CD14-positive monocyte (primary cell): ENCODE measurements around the gene JAML. TPM values are rescaled to one million over a fixed set of nuclear protein-coding genes. Genes with fewer than 3 reads are reported as not detected.

Source experiments
- DNase-seq, 3 donors: peaks; one replicate each; pipeline ENCODE4 v3.0.0-alpha.2; 2011 to 2022
- H2AFZ ChIP-seq: 2 replicates; pipeline ENCODE4 v1.6.0; 2012; ENCODE audit warnings: mild to moderate bottlenecking, low read depth, low read length, inconsistent platforms; ENCODE audit not compliant: insufficient read depth, poor library complexity, severe bottlenecking
- H3K27ac ChIP-seq, 2 donors: 1 replicate in 1 of 2; 2 replicates in 1 of 2; pipeline ENCODE4 v1.5.1; 2012 to 2013; ENCODE audit warnings: low read length in 2 of 2, control low read depth in 1 of 2, inconsistent platforms in 1 of 2, low read depth in 1 of 2, mild to moderate bottlenecking in 1 of 2
- H3K27me3 ChIP-seq, 2 donors: one replicate each; pipeline versions ENCODE4 v1.6.0 to v1.6.1; 2011 to 2013; ENCODE audit warnings: low read length in 2 of 2; ENCODE audit not compliant: control insufficient read depth in 2 of 2, insufficient read depth in 2 of 2
- H3K36me3 ChIP-seq, 2 donors: replicated peaks in 1 of 2; 1 replicate in 1 of 2; 2 replicates in 1 of 2; pipeline versions ENCODE4 v1.5.1 to v1.6.1; 2012 to 2013; ENCODE audit warnings: low read length in 2 of 2, control low read depth in 1 of 2, inconsistent platforms in 1 of 2, mild to moderate bottlenecking in 1 of 2; ENCODE audit not compliant: insufficient read depth in 2 of 2, control insufficient read depth in 1 of 2
- H3K4me1 ChIP-seq, 2 donors: 1 replicate in 1 of 2; 2 replicates in 1 of 2; pipeline versions ENCODE4 v1.5.1 to v1.6.1; 2012 to 2013; ENCODE audit warnings: low read length in 2 of 2, control low read depth in 1 of 2, inconsistent platforms in 1 of 2, mild to moderate bottlenecking in 1 of 2, moderate library complexity in 1 of 2; ENCODE audit not compliant: insufficient read depth in 2 of 2, control insufficient read depth in 1 of 2
- H3K4me2 ChIP-seq: replicated peaks from 2 replicates; pipeline ENCODE3; 2012; ENCODE audit warnings: low read length, moderate library complexity, mild to moderate bottlenecking; ENCODE audit not compliant: poor library complexity, severe bottlenecking; ENCODE audit errors: extremely low read depth
- H3K4me3 ChIP-seq, 3 experiments: fragments of 200-600 bp in 1 of 3; sonication (generic) in 1 of 3; replicated peaks in 1 of 3; 1 replicate in 2 of 3; 2 replicates in 1 of 3; pipeline ENCODE4 v1.5.1; 2011 to 2013; ENCODE audit warnings: low read length in 3 of 3, mild to moderate bottlenecking in 3 of 3, control low read depth in 2 of 3, low read depth in 2 of 3, inconsistent platforms in 1 of 3, moderate library complexity in 1 of 3
- H3K79me2 ChIP-seq: 2 replicates; pipeline ENCODE4 v1.6.0; 2012; ENCODE audit warnings: mild to moderate bottlenecking, control low read depth, inconsistent platforms, low read length, moderate library complexity; ENCODE audit not compliant: insufficient read depth
- H3K9ac ChIP-seq: 2 replicates; pipeline ENCODE4 v1.6.0; 2017; ENCODE audit warnings: low read length, mild to moderate bottlenecking; ENCODE audit not compliant: insufficient read depth, poor library complexity, severe bottlenecking
- H3K9me3 ChIP-seq, 2 donors: replicated peaks in 1 of 2; 1 replicate in 1 of 2; 2 replicates in 1 of 2; pipeline versions ENCODE4 v1.5.1 to v1.6.1; 2012 to 2013; ENCODE audit warnings: low read length in 2 of 2, control low read depth in 1 of 2; ENCODE audit not compliant: control insufficient read depth in 1 of 2, insufficient read depth in 1 of 2
- H4K20me1 ChIP-seq: 2 replicates; pipeline ENCODE4 v1.6.0; 2012; ENCODE audit warnings: mild to moderate bottlenecking, low read length, control low read depth, moderate library complexity; ENCODE audit not compliant: insufficient read depth
- H3K27ac Mint-ChIP-seq, 7 donors: one replicate each; pipeline ENCODE4 v1.8.0; 2020; ENCODE audit warnings: mild to moderate bottlenecking in 7 of 7, mixed read lengths in 7 of 7, moderate library complexity in 6 of 7, inconsistent platforms in 2 of 7
- H3K27me3 Mint-ChIP-seq, 3 donors: one replicate each; pipeline ENCODE4 v1.8.0; 2021 to 2022; ENCODE audit warnings: low read depth in 3 of 3, mild to moderate bottlenecking in 3 of 3, mixed read lengths in 3 of 3, moderate library complexity in 3 of 3, inconsistent platforms in 1 of 3
- H3K36me3 Mint-ChIP-seq, 2 donors: one replicate each; pipeline ENCODE4 v1.8.0; 2020; ENCODE audit warnings: mixed read lengths in 2 of 2, inconsistent platforms in 1 of 2, mild to moderate bottlenecking in 1 of 2
- H3K4me1 Mint-ChIP-seq: one replicate; pipeline ENCODE4 v1.8.0; 2020; ENCODE audit warnings: mild to moderate bottlenecking, mixed read lengths
- H3K4me3 Mint-ChIP-seq, 2 donors: one replicate each; pipeline ENCODE4 v1.8.0; 2020; ENCODE audit warnings: mild to moderate bottlenecking in 2 of 2, mixed read lengths in 2 of 2, moderate library complexity in 1 of 2
- H3K9me3 Mint-ChIP-seq, 7 donors: one replicate each; pipeline ENCODE4 v1.8.0; 2020 to 2022; ENCODE audit warnings: mixed read lengths in 7 of 7, mild to moderate bottlenecking in 6 of 7, moderate library complexity in 6 of 7, inconsistent platforms in 2 of 7
- CTCF ChIP-seq: fragments of 200-600 bp; IDR thresholded peaks from one replicate; pipeline ENCODE4 v1.8.0; 2022; ENCODE audit warnings: antibody characterized with exemption, mild to moderate bottlenecking
- WGBS: methylation state at CpG from one replicate; pipeline ENCODE4 v1.1.5; 2013; ENCODE audit warnings: missing lambda C conversion rate; ENCODE audit not compliant: insufficient coverage; 5-methylcytosine and 5-hydroxymethylcytosine counted together
- intact Hi-C, 2 donors: fragments of 100-400 bp; cut with micrococcal nuclease; formaldehyde crosslinking; loops; one replicate each; pipeline versions ENCODE4 v1.15.0 to v1.15.1; 2023
- polyA plus RNA-seq, 3 donors: library from polyadenylated mRNA; depleted of rRNA in 1 of 3; unstranded in 2 of 3; stranded (reverse) in 1 of 3; fragments of 300-500 nt in 2 of 3; fragments of >200 nt in 1 of 3; fragmentation: Illumina TruSeq in 2 of 3; gene quantifications; 1 replicate in 2 of 3; 2 replicates in 1 of 3; pipeline ENCODE4 v1.2.3, GENCODE V29; 2012 to 2021

Gene JAML
- polyA plus RNA-seq, 3 donors = 316 to 968 (median 748) TPM

DNA sequence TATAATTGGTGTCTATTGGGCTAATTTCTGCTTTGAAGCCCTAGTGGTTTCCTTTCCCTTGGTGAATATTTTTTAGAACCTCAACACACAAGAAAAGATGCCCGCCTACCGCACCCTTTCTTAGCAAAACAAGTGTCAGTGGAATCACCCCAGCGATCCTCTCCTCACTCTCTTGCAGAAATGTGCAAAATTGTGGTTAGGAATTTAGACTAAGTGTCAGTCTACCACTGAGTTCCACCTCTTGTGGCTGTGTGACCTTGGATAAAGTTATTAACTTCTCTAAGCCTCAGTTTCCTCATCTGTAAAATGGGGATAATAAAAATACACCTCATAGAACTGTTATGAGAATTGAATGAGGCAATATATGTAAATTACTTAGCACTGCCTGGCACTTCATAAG is 5.3 kb upstream of the JAML start:
- WGBS = no CpG with 5 or more reads among the region's 3 CpGs
- no peak overlapping the region for H2AFZ ChIP-seq
- Mint-ChIP-seq H3K27ac (no peak overlapping the region), H3K4me1 (peaks cover 68% of the 10 kb centered on the region), H3K9me3 (no peaks in the 10 kb centered on the region), H3K36me3 (peaks cover 12 to 34% of the 10 kb centered on the region in 2 donors), H3K27me3 (no peaks in the 10 kb centered on the region), H3K4me3 (no peak overlapping the region)
- TF ChIP-seq CTCF = no peak
- peaks cover 15% of the 10 kb centered on the region for H3K79me2 ChIP-seq
- H3K4me3 ChIP-seq = peak overlapping the region in 1 of 3 experiments; percentile 50
- no peaks in the 10 kb centered on the region for H4K20me1 ChIP-seq
- peaks cover 74 to 79% of the 10 kb centered on the region in 2 donors for H3K4me1 ChIP-seq
- no peaks in the 10 kb centered on the region for H3K9me3 ChIP-seq
- peak overlapping the region; percentile 90 for H3K27ac ChIP-seq
- H3K9ac ChIP-seq = no peak overlapping the region
- no peak for DNase-seq
- no peaks in the 10 kb centered on the region for H3K27me3 ChIP-seq
- H3K36me3 ChIP-seq = peaks cover 18 to 32% of the 10 kb centered on the region in 2 donors
- H3K4me2 ChIP-seq = peak overlapping the region; percentile 59
- intact Hi-C loops = no loop called here

DNA sequence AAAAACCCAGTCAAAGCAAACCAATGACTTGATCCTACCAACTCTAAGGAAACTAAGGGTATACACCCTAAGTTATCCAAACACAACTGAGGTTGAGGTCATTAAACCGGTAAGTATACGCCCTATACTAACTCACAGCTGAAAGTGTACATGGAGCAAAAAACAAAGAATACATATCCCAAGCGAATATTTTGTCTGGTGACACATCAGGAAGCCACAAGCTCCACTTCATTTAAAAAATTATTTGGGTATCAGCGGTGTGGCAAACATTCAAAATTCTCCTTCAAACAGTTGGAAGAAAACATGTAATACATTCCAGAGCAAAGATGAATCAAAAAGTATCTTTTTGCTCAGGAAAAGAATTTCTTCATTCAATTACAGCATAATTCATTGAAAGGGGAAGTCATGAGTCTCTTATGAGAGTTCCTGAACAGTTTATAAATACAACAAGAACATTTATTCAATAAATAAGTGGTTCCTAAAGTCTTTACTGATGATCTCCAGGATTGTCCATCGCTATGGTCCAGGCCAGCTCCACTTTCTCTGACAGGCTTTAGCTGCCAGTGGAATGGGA is 4.5 kb upstream of the JAML start:
- Histone ChIP-seq H3K4me3 (peak overlapping the region in 1 of 3 experiments; percentile 50), H3K79me2 (peaks cover 22% of the 10 kb centered on the region), H4K20me1 (no peaks in the 10 kb centered on the region), H3K27ac (peak overlapping the region; percentile 90), H3K4me2 (peak overlapping the region; percentile 59), H3K9me3 (no peaks in the 10 kb centered on the region), H3K4me1 (peaks cover 76 to 84% of the 10 kb centered on the region in 2 donors), H2AFZ (no peak overlapping the region), H3K9ac (peak overlapping the region; percentile 53), H3K27me3 (no peaks in the 10 kb centered on the region), H3K36me3 (peaks cover 13 to 24% of the 10 kb centered on the region in 2 donors)
- Mint-ChIP-seq H3K36me3 (peaks cover 12 to 27% of the 10 kb centered on the region in 2 donors), H3K4me3 (peak overlapping the region; percentile 56 to 84), H3K9me3 (no peaks in the 10 kb centered on the region), H3K27me3 (no peaks in the 10 kb centered on the region), H3K4me1 (peaks cover 73% of the 10 kb centered on the region), H3K27ac (no peak overlapping the region)
- no CpG with 5 or more reads among the region's 5 CpGs for WGBS
- no peak for TF ChIP-seq CTCF
- intact Hi-C loops = loop anchor here in 1 of 2 donors (2.0 kb wide), 1 partner anchor 15 kb away; no protein-coding TSS in a partner anchor
- peak in 2 of 3 donors; percentile 37 to 67 for DNase-seq
